Nephron progenitor cell (in vitro differentiated cells): ENCODE measurements around the gene ATXN1L.
A peak's percentile ranks its signal among the peaks of the same experiment; 100 is the strongest.

Source experiments
- DNase-seq: peaks from one replicate; pipeline ENCODE4 v3.0.0; 2021
- H3K27ac Mint-ChIP-seq: 2 replicates; pipeline ENCODE4 v1.8.0; 2021; ENCODE audit warnings: mild to moderate bottlenecking, moderate library complexity, mixed read lengths
- H3K27me3 Mint-ChIP-seq: 2 replicates; pipeline ENCODE4 v1.8.0; 2021; ENCODE audit warnings: mild to moderate bottlenecking, low read depth, mixed read lengths; ENCODE audit not compliant: poor library complexity
- H3K36me3 Mint-ChIP-seq: 2 replicates; pipeline ENCODE4 v1.8.0; 2021; ENCODE audit warnings: low read depth, mixed read lengths
- H3K4me1 Mint-ChIP-seq: 2 replicates; pipeline ENCODE4 v1.8.0; 2021; ENCODE audit warnings: mixed read lengths
- H3K4me3 Mint-ChIP-seq: 2 replicates; pipeline ENCODE4 v1.8.0; 2021; ENCODE audit warnings: mild to moderate bottlenecking, moderate library complexity, mixed read lengths
- H3K9me3 Mint-ChIP-seq: 2 replicates; pipeline ENCODE4 v1.8.0; 2021; ENCODE audit warnings: mild to moderate bottlenecking, moderate library complexity, mixed read lengths
- CTCF ChIP-seq: fragments of 200-600 bp; sonication (generic); IDR thresholded peaks from 2 replicates; pipeline ENCODE4 v1.5.0; 2021; ENCODE audit warnings: antibody characterized with exemption

ATXN1L gene

GRCh38 chr16:71883168-71883848, 37.5 kb downstream of the ATXN1L start:
- Mint-ChIP-seq H3K4me3 (peak overlapping the region; percentile 91), H3K9me3 (no peaks in the 10 kb centered on the region), H3K4me1 (peaks cover 42% of the 10 kb centered on the region), H3K36me3 (peaks cover 25% of the 10 kb centered on the region), H3K27ac (peak overlapping the region; percentile 96), H3K27me3 (peaks cover 3% of the 10 kb centered on the region)
- DNase-seq: peak; percentile 71
- no peak for TF ChIP-seq CTCF

- Mint-ChIP-seq H3K4me1 (peaks cover 42% of the 10 kb centered on the region), H3K27ac (peak within 1 kb of the TSS; percentile 97), H3K36me3 (peaks cover 20% of the 10 kb centered on the region), H3K4me3 (peak within 1 kb of the TSS; percentile 96), H3K27me3 (peaks cover 3% of the 10 kb centered on the region), H3K9me3 (no peaks in the 10 kb centered on the region)
- TF ChIP-seq CTCF: peak; percentile 34
- DNase-seq: peak; percentile 93
Observed at GRCh38 chr16:71883849-71884638, 38.3 kb downstream of the ATXN1L start, which contains the start of gene ZNF821. Gene ZNF821, minus strand, starts transcription at chr16:71884182. Its CDS starts 4,236 bp downstream, at chr16:71879946.

DNA sequence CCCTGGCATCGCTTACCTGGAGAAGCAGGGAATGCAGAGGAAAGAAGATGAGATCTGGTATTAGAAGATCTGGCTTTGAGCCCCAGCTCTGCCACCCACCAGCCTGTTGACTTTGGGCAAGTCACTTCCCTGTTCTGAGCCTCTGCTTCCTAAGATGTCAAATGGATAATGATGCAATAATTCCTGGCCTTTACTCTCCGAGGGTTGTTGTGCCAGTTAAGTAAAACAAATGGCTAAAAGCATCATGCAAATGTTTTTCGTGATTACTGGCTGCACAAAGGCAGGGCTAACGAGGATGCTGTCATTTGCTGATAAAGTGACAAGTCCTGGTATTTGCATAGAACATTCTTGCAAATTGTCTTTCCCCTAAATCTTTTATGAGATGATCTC, 39.5 kb downstream of the ATXN1L start:
- H3K27ac Mint-ChIP-seq: peak overlapping the region; percentile 91

DNA sequence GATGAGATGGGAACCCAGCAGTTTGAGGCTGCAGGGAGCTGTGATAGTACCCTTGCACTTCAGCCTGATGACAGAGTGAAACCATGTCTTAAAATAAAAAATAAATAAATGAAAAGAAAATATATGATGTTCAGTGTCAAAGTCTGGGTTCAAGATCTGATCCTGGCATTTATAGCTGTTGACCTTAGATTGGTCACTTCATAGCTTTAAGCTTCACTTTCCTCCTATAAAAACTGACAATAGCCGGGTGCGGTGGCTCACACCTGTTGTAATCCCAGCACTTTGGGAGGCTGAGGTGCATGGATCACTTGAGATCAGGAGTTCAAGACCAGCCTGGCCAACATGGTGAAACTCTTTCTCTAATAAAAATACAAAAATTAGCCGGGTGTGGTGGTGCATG, 43.4 kb downstream of the ATXN1L start:
- no peak overlapping the region for H3K4me3 Mint-ChIP-seq
- H3K4me1 Mint-ChIP-seq: peaks cover 14% of the 10 kb centered on the region
- peaks cover 3% of the 10 kb centered on the region for H3K27me3 Mint-ChIP-seq
- TF ChIP-seq CTCF: no peak
- DNase-seq: no peak
- no peaks in the 10 kb centered on the region for H3K36me3 Mint-ChIP-seq
- H3K9me3 Mint-ChIP-seq: no peaks in the 10 kb centered on the region
- H3K27ac Mint-ChIP-seq: no peak overlapping the region

More for the DNA sequence above, 39.5 kb downstream of the ATXN1L start:
- H3K9me3 Mint-ChIP-seq: no peaks in the 10 kb centered on the region
- peaks cover 3% of the 10 kb centered on the region for H3K27me3 Mint-ChIP-seq
- H3K4me1 Mint-ChIP-seq: peaks cover 37% of the 10 kb centered on the region
- DNase-seq: no peak
- no peak for TF ChIP-seq CTCF
- H3K4me3 Mint-ChIP-seq: peak overlapping the region; percentile 96
- peaks cover 8% of the 10 kb centered on the region for H3K36me3 Mint-ChIP-seq

DNA sequence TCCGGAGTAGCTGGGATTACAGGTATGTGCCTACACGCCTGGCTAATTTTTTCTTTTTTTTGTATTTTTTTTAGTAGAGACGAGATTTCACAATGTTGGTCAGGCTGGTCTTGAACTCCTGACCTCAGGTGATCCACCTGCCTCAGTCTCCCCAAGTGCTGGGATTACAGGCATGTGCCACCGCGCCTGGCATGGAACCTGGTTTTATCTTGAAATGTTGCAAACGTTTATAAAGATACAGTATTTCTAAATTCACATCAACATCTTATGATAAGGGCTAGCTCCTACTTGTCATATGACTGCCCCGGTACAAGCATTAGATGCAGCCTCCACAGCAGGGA, 48.1 kb downstream of the ATXN1L start:
- Mint-ChIP-seq H3K36me3 (peaks cover 24% of the 10 kb centered on the region), H3K27ac (peak overlapping the region; percentile 99), H3K27me3 (peaks cover 2% of the 10 kb centered on the region), H3K4me1 (peaks cover 23% of the 10 kb centered on the region), H3K9me3 (peaks cover 9% of the 10 kb centered on the region), H3K4me3 (peak overlapping the region; percentile 99)
- no peak for TF ChIP-seq CTCF
- DNase-seq: no peak
